Measurements from ENCODE around the gene COL9A3.

- TF ChIP-seq, protein P1, sequence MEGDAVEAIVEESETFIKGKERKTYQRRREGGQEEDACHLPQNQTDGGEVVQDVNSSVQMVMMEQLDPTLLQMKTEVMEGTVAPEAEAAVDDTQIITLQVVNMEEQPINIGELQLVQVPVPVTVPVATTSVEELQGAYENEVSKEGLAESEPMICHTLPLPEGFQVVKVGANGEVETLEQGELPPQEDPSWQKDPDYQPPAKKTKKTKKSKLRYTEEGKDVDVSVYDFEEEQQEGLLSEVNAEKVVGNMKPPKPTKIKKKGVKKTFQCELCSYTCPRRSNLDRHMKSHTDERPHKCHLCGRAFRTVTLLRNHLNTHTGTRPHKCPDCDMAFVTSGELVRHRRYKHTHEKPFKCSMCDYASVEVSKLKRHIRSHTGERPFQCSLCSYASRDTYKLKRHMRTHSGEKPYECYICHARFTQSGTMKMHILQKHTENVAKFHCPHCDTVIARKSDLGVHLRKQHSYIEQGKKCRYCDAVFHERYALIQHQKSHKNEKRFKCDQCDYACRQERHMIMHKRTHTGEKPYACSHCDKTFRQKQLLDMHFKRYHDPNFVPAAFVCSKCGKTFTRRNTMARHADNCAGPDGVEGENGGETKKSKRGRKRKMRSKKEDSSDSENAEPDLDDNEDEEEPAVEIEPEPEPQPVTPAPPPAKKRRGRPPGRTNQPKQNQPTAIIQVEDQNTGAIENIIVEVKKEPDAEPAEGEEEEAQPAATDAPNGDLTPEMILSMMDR (IDR thresholded peaks at IDR 0.05; ENCODE audit: low read depth, low read length): no peak
- TF ChIP-seq EZH2phosphoT487 (IDR thresholded peaks at IDR 0.05; ENCODE audit: low read depth): no peak
Observed at GRCh38 chr20:62830251-62830650, 13.4 kb downstream of the COL9A3 start.

Data from OCI-LY3 (cell line).